HG02610 (cell line): ENCODE measurements around the gene ODAD2.

Experiments used
- ATAC-seq: cut with Tn5 transposase; IDR thresholded peaks from one replicate; pipeline ENCODE4 v1.9.1; 2021; ENCODE audit warnings: mild to moderate bottlenecking, moderate library complexity; ENCODE audit not compliant: unreplicated experiment

Gene ODAD2

DNA sequence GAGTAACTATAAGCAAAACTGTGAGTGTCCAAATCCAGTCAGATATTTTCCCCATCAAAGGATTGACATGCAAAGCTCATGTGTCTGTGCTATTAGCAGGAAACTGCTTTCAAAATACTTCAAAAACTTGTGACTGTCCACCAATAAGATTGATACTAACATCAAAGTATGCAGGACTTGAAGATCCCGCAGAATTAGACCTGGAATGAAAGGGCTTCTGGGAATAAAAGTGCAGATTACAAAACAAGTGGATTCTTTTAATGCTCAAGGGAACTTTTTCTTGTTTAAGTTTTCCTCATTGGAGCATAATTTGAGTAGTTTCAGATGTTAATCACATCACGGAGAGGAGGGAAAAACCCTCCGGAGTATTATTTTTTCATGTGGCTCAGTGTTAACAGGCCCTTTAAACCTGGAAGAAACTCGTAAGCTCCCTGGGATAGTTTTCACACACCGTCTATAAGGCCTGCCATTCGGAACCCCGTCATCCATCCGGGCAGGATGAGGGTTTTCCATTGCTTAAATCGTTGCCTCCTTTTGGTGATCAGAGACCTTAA, 219.3 kb downstream of the ODAD2 start:
- ATAC-seq: no peak

DNA sequence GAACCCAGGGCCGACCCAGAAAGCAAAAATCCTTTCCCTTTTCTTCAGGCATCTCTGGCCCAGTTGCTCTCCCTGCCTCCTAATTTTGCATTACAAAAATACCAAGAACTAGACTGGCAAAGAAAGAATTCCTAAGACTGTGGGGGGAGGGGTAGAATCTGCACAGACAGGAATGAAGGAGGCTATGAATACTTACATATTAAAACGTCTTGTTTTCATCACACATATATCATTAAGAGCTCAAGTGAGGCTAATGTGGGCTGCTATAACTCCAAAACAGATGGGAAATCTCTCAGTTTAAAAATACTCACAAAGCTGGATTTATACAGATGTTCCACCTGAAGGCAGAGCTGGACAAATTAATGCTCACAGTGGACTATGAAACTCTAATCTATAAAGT, 224.0 kb downstream of the ODAD2 start:
- no peak for ATAC-seq

DNA sequence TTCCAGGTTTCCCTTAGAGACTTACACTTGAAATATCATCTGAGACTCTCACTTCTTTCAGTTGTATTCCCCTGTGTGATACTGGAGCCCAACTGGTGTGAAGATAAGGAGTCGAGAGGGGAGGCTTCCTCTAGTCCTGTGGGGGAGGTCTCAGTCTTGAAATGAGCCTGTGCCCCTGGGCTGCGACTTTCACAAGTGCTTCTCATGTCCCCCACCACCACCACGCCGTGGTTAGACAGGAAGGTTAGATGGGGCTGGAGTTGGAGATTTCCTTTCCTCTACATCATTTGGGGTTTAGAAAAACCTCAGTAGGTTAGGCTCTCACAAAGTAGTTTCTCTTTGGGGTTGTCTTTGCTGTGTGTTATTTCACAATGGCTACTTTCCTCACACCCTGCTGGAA, 227.6 kb downstream of the ODAD2 start:
- no peak for ATAC-seq

DNA sequence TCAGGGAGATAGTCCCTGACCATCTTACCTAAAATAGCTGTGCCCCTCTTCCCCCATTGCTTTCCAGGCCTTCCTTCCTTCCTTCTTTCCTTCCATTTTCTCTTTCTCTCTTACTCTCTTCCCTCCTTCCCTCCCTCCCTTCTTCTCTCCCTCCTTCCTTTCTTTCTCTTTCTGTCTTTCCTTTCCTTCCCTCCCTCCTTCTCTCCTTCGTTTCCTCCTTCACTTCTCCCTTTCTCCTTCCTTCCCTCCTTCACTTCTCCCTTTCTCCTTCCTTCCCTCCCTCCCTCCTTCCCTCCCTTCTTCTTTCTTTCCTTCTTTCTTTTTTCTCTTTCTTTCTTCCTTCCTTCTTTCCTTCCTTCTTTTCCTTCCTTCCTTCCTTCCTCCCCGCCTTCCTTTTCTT, 228.7 kb downstream of the ODAD2 start:
- ATAC-seq: no peak
